Stimulated activated CD8-positive, alpha-beta memory T cell treated with anti-CD3 and anti-CD28 coated beads, Interleukin-4, amount 100 ng/mL, for 4 hours (primary cell): Measurements from ENCODE around the gene AOPEP.

Experiments used
- DNase-seq, 2 donors: peaks; one replicate each; pipeline ENCODE4 v3.0.0-alpha.2; 2020; ENCODE audit warnings: low read depth in 2 of 2, low spot score in 1 of 2

The AOPEP gene

DNA sequence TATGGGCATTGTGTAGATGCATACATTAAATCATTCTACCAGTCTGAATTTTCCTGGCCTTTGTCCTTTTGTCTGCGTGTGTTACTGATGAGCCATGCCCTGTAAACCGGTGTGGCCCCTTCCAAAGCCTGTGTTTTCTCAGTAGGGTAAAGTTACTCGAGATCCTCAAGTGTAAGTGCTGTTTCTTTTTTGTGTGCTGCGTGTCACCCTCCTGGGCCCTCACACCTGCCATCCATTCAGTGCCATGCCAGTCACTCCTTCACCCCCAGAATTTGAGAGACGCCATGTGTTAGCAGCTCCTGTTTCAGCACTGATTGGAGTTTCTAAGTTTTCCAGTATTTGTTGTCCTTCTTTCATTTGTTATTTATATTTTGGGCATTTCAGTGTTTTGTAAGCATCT lies 302.8 kb downstream of the AOPEP start:
- no peak for DNase-seq

DNA sequence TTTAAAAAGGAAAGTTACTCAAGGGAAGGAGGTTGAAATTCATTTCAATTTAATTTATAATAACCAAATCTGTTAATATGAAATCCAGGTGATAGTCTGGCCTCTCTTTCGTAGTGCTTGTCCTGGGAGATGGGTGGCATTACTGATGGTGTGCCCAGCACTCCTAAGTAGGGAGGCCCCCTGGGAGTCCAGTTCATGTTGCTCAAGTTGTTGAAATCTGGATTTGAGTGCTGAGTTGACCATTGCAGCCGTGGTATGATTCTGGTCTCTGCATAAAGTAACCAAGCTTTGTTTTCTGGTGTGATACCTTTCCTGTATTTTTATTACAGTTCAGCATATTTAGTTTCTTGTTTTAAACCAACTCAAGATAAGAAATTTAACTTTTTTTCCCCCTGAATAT lies 303.2 kb downstream of the AOPEP start:
- no peak for DNase-seq

DNA sequence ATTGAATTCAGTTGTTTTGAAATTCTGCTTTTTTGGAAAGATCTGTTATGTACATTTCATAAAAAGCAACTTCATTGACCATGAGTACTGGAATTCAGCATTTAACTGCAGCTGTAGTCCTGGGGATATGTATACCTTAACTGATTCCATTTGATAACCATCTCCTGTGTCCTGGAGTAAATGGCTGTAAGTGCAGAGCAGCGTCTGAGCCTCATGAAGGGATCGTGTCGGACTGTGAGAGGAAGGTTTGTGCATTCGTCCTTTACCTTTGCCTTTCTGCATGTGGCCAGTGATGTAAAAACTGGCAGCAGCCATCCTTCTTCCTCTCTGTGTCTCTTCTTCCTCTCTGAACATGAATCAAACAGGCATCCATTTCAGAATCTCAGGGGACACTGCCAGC lies 303.8 kb downstream of the AOPEP start:
- DNase-seq = no peak

DNA sequence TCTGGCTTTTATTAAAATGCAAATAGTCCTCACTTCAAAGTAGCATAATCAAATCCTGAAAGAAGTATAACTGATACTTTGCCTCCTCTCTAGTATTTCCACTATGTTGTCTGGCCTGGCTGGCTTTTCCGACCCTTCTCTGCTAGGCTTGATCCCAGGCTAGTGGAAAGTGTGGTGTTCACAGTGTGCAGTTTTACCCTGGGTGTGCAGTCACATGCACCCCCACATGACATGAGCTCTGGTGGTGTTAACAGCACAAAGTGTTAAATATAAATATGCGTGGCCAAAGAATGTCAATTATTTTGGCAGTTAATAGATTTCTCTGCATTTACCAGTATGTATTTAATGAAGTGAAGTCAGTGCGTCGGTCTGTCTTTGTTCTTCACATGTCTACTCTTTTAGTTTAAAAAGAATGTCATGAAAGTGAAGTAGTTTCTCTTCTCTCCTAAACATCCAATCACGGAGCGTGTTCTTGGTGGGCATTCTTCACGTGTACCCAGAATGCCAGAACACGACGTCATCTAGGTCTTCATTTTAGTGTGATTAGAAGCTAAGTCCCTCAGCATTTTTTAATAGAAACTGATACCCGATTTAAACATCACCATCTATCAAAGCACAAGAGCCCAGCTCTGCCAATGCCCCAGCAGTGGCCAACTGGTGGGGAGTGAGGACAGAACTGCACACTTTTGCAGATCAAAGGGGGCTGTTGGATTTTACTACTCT lies 304.6 kb downstream of the AOPEP start:
- DNase-seq = no peak

DNA sequence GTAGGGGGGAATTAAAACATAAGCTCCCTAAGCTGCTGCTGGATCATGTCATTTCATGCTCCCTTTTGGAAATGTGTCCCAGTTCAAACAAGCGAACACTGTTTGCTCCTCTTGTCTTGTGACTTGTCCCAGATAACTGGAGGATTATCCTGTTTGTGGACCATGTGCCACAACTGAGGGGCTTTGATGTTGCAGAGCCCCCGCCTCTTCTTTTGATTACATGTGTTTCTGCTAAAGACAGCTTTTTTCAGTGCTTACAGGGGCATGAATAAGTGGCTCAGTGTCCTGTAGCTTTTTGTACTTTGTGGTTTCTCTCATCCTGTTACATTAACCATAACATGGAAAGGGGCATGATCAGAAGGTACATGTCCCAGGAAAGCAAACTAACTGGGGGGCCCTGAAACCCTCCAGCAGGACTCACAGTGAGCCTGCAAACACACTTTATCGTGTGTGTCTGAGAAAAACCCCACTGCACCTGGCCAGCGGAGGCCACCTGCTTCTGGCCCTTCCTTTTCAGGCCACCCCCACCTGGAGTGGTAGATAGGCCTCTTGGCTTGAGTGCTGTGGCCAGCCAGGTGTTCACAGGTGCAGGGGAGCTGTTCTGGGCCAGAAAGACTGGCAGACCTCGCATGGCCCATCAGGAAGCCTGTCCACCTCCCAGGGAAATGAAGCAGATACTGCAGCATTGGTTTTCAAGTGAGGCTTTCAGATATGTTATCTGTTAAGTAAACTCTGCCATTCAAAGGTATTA lies 305.4 kb downstream of the AOPEP start:
- DNase-seq = no peak

DNA sequence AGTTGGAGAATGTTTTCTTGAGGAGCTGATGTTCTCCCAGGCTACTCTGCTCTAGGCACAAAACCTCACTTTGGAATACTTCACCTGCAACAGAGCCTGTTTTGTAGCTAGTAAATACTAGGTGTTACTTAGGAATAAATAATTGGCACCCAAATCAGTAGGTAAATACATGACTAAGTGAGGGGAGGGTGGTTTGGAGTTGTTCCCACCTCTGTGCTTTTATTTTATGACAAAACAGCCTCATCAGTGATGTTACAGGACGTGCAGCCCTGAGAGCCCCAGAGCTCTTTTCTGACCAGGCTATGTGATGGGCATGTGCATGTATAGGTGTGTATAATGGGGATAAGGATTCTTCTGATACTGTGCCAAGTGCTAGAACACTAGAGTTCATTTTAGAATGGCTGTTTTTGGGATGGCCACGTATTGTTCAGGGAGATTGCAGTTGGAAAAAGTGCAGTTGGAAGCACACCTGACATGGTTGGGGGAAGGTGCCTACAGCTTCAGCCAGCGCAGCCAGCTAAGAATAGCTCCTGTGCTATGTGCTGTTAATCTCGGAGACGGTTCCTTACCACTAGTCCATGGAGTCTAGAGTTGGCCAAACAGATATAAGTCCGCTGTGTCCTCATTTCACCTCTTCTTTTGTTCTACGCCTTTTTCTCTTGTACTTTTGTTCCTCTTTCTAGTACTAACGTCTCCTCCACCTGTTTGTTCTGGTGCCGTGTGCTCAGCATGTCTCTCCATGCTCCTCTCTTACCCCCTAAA lies 306.3 kb downstream of the AOPEP start:
- DNase-seq = no peak

DNA sequence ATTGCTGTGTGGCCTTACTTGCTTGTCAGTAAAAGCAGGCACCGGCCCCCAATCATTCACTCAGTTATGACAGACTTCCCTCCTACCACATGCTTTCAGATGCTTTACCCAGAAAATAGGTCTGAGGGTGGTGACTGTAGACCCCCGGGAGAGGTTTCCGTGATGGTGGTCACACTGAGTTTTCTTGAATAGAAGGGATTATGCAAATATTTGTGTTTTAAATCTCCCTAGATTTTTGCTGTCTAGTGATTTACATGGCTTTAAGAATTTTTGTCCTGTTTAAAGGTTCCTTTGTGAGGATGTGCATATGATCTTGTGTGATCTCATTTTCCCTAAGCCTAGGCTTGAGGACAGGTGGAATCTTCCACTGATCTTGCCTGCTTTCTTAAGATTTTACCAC lies 309.3 kb downstream of the AOPEP start:
- DNase-seq = no peak

DNA sequence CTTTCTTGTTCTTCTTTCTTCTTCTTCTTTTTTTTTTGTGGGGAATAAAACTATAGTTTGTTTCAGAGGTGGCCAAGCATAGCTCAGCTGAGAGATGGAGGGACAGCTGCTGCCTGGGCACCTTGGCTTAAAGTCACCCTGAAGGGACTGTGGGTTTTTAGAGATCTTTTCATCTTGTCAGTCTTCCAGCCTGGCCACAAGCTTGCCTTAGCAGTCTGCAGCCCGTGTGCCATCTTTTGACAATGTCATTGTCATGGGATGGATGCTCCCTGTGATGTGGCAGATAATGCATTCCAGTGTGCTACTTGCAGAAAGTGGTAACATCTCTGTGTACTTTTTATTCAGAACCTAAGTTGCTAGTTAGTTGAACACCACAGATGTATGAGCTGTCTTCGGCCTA lies 310.2 kb downstream of the AOPEP start:
- no peak for DNase-seq

DNA sequence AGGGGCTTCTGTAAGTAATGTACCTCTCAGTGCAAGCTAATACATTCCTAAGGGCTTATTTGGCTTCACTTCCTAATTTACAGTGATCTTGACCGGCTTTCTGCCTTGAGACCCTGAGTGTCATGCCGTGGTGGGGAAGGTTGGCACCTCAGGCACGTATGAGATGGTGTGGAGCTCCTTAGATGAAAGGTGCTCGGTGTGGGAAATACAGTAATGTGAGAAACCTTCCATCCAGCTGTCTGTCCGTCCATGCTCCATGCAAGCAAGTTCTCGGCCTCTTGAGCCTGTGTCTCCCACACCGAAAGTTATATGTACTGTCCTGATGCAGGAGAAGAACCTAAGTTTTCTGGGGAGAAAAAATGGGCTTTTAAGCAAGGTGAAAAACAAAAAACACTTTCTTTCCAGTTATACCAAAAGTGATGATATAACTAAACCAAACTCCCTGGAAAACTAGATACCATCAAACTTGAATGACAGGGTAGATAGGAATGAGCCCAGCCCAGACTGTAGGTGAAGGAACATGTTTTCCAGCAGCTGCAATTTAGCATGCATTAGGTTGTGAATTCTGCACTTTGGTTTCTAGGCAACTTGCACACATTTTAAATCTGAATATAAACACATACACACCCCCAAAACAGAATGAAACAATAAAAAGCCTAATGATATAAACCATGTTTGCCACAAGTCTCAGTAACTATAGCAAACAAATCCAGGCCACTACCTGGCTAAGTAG lies 311.5 kb downstream of the AOPEP start:
- no peak for DNase-seq

DNA sequence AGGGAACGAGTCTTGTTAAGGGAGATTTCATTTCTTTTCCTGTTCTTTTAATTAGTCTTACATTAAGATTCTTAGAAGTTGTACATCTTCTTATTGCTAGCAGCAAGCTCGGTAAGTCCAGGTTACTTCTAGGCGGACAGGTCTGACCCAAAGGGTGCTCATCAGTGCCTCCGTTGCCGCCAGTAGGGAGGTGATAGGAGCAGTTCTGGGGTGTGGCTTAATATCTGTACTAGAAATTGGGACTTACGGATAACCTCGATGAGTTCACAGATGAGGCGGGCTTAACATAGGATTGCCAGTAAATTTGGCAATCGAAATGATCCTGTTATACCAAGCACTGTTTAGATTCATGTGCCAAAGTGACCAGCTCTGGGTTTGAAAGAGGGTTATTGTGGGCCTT lies 312.2 kb downstream of the AOPEP start:
- DNase-seq = no peak

DNA sequence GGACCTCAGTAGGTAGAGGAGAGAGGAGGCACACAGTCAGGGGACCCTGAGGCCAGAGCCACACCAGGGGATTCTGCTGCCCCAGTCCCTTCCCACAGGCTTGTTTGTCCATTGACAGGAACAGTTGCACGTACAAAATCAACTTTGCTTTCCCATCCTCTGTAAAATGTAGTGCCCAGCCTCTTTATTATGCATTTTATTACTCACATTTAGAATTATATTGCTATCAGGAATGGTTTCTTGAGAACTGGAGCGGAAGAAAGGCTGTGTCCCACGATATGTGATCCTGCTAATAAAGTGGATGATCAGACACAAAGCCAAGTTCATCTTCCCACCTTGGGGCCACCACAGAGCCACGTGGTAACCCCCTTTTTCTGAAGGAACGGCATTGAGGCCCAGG lies 313.6 kb downstream of the AOPEP start:
- DNase-seq = no peak

DNA sequence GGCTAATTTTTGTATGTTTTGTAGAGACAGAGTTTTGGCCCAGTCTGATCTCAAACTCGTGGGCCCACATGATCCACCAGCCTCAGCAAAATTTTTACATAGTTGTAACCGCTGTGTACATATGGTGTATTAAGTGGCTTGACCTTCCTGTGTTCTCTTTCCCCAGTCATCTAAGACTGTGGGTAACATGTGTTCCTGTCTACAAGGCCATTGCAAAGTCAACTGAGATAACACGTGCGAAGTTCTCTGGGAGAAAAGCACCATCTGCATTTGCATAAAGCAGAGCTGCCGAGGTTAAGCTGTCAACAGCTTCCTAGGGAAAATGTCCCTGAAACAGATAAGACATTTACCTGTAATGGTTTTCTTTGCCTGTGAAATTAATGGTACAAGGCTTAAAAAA lies 317.3 kb downstream of the AOPEP start:
- no peak for DNase-seq

DNA sequence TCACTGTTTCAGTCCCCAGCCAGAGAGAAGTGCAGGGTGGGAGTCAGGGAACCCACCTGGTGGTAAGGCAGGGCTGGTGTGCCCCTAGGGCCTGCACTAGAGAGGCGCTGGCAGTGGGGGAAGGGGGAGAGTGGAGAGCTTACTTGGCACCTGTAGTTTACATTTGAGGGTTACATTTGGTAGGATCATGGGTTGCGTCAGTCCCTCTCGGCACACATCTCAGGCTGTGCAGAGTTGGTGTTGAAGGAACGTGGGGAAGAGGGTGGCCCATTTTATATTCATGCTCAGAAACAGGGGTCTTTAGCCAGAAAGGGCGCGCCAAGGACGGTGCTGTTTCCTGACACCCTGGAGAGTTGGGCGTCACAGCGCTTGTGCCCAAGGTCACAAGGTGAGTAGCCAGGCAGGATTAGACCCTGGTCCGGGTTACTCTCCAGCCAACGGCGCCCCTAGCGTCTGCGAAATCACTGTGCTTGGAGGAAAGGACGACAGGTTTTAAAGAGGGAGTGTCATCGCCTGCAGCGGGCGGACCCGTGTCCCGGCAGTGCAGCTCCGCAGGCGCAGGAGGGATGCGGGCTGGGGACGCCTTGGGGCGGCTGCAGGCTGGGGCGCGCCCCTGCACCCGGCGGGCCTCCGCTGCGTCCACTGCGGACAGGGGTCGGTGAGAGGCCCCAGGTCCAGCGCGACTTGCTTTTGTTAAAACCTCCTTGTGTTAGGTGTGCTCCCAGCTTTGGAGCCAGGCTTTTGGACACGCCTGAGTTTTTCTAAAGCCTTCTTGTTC lies 318.4 kb downstream of the AOPEP start:
- DNase-seq = no peak

DNA sequence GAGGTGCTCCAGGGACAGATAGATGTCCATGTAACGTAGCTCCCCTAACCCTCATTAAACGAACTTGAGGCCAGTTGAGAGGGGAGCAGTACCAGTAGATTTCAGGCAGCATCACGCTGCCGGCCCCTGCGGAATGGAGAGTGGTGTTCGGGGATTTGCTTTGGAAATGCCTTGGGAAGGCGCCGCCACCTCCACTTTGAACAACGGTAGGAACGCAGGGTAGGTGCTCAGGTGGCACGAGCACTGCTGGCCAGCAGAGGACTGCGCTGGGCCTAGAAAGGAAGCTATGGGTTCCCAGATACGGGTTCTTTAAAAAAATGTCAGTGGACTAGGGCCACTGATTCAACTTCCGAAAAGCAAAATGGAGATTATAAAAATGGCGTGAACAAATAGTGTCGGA lies 319.3 kb downstream of the AOPEP start:
- no peak for DNase-seq

DNA sequence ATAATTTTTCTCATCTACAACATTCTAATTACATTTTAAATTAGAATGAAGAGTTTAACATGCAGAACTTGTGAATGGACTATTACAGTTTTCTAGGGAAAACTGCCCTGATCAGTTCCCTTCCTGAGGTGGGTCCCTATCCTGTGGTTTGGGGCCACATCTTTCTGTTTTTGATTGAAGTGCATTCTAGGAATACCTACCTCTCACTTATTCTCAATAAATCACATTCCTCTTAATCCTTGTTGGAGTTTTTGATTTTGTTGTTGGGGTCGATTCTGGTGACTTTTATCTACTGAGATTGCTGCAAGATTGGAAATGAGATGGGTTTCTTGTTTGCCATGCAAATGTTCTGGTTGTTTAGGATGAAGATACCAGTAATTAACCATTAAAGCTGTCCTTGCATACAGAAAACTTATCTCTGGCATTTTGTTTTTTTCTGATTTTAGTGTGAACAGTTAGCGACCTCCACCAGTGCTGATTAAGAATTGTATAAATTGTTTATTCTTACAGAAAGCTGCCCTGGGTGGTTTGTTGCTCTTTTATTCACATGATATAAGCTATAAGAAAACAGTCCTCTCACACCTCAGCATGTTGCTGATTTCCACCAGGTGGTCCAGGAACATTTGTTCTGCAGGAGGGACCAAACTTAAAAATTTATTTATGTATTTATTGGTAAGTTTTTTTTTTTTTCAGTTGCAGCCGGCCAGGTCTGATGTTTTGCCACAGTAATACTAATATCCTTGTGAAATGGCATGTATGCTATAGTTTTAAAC lies 321.1 kb downstream of the AOPEP start:
- no peak for DNase-seq

DNA sequence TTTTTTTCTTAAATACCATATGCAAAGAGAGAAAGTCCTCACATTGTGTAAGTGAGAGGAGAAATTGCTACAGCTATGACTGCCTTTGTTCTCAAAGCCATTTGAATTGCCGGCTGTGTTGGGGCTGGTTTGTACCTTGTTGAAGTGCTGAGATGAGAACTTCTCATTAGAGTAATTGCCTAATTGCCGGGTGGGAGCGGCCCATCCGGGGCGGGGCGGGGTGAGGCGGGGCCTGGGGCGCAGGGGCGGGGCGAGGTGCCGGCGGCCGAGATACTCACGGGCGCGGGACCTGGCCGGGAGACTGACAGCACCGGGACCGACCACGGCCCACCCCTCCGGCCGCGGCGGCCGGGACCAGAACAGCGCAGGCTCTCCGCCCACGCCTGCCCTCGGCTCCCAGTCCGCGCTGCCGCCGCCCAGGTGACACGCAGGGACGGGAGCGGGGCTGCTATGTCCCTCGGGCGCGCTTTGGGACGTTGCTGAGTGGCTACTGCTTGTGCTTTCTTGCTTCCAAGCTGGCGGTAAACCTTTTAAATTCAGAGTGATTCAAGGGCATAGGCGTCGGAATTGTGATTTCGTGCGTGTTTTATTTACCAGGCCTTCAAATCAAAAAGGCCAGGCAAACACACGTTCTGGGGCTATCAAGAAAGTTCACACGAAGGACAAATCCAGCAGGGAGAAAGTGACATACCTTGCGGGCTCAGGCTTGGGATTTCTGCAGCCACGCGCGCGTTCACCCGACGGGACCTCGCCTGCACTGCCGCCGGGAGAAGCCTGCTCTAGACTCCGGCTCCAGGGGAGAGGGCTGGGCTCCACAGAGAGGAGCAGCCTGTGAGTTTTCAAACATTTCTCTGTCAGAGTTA lies 322.0 kb downstream of the AOPEP start:
- peak; percentile 2 to 29 for DNase-seq

DNA sequence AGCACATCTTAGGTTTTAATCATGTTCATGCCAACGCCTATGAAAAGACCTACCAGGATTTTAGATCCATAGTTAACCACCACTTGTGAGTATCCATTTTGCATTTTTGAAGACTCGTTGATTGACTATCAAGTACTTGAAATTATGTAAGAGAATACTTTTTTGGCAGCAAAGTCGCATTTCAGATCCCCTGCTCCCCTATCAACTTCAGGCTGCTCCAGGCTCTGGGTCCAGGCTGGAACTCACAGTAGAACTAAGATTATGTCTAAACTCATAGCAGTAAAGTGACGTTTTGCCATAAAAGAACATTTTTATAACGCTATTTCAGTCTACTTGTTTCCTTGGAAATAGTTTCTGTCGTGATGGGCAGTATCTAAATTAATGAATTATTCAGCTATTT lies 323.3 kb downstream of the AOPEP start:
- no peak for DNase-seq

DNA sequence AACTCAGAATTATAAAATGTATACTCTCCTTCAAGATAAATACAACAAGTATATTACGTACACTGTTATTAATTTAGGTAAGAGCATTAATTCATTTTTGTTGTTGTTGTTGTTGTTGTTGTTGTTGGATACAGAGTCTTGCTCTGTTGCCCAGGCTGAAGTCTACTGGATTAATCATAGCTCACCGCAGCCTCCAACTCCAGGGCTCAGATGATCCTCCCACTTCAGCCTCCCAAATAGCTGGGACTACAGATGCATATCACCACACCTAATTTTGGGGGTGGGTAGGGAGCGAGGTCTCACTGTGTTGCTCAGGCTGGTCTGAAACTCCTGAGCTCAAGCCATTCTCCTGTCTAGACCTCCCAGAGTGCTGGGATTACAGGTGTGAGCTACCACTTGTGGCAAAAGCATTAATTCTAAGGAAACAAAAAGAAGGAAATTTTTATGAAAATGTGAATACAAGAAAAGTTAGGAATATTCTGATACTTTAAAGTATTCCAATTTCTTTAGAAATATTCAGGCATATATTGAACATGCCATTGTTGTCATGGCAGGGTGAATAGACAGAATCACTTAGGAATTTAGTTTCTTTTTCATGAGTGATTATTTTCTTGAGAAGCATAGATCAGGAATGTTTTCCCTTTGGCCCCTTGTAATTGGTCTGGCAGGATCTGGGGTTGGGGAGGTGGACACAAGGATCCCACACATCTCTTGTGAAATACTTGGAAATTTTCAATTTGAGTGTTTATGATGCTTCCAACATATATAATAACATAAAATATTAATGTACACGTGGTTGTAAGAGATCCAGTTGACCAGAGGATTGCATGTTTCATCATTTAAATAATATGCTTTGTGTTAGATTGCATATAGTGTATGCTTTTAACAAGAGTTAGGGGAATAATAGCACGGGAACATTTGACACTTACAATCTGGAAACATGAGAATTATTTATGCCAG lies 327.4 kb downstream of the AOPEP start:
- DNase-seq = no peak
